ENCODE data around the gene SYTL3.

GRCh38 chr6:158666628-158667359, 16.9 kb downstream of the SYTL3 start:
- TF ChIP-seq POLR2A (IDR thresholded peaks at IDR 0.05; ENCODE audit: low read depth) (no peak), POLR2AphosphoS5 (IDR thresholded peaks at IDR 0.05) (peak in 1 of 2 donors; percentile 17)
- TF ChIP-seq, protein P1, sequence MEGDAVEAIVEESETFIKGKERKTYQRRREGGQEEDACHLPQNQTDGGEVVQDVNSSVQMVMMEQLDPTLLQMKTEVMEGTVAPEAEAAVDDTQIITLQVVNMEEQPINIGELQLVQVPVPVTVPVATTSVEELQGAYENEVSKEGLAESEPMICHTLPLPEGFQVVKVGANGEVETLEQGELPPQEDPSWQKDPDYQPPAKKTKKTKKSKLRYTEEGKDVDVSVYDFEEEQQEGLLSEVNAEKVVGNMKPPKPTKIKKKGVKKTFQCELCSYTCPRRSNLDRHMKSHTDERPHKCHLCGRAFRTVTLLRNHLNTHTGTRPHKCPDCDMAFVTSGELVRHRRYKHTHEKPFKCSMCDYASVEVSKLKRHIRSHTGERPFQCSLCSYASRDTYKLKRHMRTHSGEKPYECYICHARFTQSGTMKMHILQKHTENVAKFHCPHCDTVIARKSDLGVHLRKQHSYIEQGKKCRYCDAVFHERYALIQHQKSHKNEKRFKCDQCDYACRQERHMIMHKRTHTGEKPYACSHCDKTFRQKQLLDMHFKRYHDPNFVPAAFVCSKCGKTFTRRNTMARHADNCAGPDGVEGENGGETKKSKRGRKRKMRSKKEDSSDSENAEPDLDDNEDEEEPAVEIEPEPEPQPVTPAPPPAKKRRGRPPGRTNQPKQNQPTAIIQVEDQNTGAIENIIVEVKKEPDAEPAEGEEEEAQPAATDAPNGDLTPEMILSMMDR (IDR thresholded peaks at IDR 0.05) = no peak
